Measurements from ENCODE around the gene HES4. TPM values are rescaled to one million over a fixed set of nuclear protein-coding genes. Genes with fewer than 3 reads are reported as not detected.
"Not testable (repeated sequence)": the region's sequence is repeated elsewhere in the genome, so short reads cannot be mapped to it uniquely, and the experiment has no call there.

The HES4 gene
- polyA plus RNA-seq, 1 experiment, result 10.8 TPM

DNA sequence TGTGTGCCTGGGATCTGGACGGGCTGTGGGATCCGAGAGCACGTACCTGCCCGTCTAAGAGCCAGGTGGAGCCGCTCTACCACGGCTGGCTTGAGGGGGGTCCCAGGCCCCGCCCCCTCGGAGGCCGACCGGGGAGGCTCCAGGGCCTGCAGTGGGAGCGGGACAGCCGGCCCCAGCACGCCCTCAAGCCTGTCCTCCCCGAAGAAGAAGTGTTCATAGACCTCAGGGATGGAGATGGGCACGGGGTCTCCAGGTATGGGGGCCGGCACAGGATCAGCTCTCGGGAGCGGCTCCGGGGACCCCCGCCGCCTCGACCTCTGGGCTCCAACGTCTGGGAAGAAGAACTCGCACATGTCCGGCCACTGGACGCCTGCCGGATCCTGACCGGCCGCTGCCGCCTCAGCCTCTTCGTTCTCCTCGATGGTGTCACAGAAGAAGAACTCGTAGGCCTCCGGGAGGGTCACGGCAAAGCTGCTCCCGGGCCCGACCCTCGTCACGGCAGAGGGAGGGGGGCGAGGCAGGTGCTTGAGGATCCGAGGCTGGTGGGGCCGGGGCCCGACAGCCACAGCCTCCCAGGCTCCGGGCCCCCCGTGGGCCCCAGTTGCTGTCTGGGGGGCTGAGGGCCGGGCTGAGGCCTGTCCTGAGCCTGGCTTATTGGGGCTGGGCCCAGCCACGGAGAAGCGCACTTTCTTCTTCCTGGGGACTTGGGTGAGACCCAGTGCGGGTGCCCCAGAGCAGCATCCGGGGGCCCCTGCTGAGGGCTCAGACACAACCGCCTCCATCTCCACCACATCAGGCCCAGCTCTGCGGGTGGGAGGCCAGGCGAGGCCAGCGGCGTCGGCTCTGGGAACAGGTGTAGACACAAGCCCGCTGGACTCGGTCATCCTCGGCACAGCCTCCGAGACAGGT is 20.8 kb downstream of the HES4 start:
- TF ChIP-seq, protein P1, sequence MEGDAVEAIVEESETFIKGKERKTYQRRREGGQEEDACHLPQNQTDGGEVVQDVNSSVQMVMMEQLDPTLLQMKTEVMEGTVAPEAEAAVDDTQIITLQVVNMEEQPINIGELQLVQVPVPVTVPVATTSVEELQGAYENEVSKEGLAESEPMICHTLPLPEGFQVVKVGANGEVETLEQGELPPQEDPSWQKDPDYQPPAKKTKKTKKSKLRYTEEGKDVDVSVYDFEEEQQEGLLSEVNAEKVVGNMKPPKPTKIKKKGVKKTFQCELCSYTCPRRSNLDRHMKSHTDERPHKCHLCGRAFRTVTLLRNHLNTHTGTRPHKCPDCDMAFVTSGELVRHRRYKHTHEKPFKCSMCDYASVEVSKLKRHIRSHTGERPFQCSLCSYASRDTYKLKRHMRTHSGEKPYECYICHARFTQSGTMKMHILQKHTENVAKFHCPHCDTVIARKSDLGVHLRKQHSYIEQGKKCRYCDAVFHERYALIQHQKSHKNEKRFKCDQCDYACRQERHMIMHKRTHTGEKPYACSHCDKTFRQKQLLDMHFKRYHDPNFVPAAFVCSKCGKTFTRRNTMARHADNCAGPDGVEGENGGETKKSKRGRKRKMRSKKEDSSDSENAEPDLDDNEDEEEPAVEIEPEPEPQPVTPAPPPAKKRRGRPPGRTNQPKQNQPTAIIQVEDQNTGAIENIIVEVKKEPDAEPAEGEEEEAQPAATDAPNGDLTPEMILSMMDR (IDR thresholded peaks at IDR 0.05; ENCODE audit: insufficient read depth, low read depth, low read length), result no peak
- ChIA-PET CTCF (interaction anchor here (9.5 kb wide), 1 partner anchor 83 kb away, joined by 157 read pairs; no protein-coding TSS in a partner anchor), POLR2A (no interaction called here)

DNA sequence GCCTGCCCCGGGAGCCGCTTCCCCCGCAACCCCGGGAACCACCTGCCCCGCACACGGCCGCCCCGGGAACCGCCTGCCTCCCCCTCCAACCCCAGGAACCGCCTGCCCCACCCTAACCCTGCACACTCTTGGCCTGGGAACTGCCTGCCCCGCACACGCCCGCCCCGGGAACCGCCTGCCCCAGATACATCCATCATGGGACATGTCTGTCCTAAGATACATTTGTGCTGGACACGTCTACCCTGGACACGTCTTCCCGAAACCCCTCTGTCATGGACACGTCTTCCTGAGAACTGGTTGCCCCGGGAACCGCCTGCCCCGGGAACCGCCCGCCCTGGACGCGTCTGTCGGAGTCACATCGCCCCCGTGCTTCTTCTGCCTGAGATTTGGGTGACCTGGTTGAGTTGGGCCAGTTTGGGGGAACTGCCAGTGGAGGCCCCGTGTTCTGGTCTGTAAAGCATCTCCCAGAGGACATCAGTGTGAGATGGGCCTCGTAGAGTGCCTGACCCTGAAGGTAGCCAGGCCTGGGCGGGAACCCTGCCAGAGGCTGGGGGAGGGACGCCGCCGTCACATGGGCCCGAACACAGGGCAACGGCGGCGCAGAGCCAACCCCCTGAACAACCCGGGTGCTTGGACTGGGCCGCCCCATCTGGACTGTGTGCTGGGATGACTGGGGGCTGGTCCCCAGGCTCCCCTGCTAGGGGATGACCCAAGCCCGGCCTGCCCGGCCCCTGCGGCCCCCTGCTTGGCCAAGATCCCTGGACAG is 21.6 kb downstream of the HES4 start:
- CTCF ChIA-PET, result no interaction called here
- Histone ChIP-seq H3K36me3 (ENCODE audit: control insufficient read depth, insufficient read depth, low read length) (no peaks in the 10 kb centered on the region), H3K4me3 (ENCODE audit: low read depth, low read length) (no peak overlapping the region), H3K27me3 (ENCODE audit: control insufficient read depth, insufficient read depth, low read length) (no peaks in the 10 kb centered on the region)
- TF ChIP-seq, protein P1 (IDR thresholded peaks at IDR 0.05; ENCODE audit: insufficient read depth, low read depth, low read length), result no peak
- no peak for DNase-seq (ENCODE audit: low read depth)
- POLR2A ChIA-PET, result no interaction called here

More for the DNA sequence above, 20.8 kb downstream of the HES4 start:
- Histone ChIP-seq H3K36me3 (ENCODE audit: control insufficient read depth, insufficient read depth, low read length) (no peaks in the 10 kb centered on the region), H3K27me3 (ENCODE audit: control insufficient read depth, insufficient read depth, low read length) (no peaks in the 10 kb centered on the region), H3K4me3 (ENCODE audit: low read depth, low read length) (no peak overlapping the region)
- DNase-seq (ENCODE audit: low read depth), result no peak

DNA sequence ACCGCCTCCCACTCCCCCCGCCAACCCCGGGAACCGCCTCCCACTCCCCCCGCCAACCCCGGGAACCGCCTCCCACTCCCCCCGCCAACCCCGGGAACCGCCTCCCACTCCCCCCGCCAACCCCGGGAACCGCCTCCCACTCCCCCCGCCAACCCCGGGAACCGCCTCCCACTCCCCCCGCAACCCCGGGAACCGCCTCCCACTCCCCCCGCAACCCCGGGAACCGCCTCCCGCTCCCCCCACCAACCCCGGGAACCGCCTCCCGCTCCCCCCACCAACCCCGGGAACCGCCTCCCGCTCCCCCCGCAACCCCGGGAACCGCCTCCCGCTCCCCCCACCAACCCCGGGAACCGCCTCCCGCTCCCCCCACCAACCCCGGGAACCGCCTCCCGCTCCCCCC is 23.1 kb downstream of the HES4 start:
- POLR2A ChIA-PET; H3K4me3 ChIP-seq (ENCODE audit: low read depth, low read length); H3K27me3 ChIP-seq (ENCODE audit: control insufficient read depth, insufficient read depth, low read length); H3K36me3 ChIP-seq (ENCODE audit: control insufficient read depth, insufficient read depth, low read length); DNase-seq (ENCODE audit: low read depth): not testable (repeated sequence)
- CTCF ChIA-PET, result interaction anchor here (0.6 to 3.2 kb wide), 12 partner anchors 8 to 107 kb away, joined by 3 to 14 read pairs (median 4); partner anchors contain the start of genes HES4 and PLEKHN1

DNA sequence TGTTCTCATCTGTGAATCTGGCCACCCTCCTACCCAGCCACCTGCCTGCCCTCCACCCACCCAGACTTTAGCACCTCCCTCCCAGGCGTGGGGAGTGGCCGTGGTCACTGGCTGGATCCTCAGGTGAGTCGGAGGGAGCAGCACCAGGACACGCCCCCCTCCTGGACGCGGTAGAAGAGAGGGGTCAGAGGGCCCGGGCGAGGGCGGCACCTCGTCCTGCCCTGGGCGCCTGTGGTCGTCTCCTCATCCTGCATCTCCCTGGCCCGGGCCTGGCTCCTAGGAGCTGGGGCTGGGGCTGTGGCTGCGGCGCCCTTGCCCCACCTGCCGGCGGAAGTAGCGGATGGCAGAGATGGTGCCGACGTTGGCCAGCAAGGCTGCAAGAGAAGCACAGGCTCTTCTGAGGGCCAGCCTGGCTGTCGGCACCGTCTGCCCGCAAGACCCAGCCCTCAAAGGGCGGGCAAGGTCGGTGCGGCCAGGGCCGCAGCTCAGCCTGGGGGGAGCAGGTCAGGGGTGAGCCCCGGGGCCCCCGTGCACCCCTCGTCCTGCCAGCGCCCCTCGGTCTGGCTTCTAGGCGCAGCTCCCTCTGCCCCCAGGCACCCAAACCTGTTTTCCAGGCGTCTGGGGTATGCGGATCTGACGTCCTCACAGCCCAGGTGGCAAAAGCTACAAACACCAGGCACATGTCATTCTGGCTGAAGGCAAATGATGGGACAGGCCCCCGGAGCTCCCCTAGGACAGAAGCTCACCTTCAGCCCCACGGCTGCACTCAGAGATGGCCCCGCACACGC is 23.8 kb downstream of the HES4 start:
- no peak for DNase-seq (ENCODE audit: low read depth)
- CTCF ChIA-PET, result interaction anchor here (0.5 to 3.2 kb wide), 17 partner anchors 8 to 331 kb away, joined by 3 to 14 read pairs (median 3); partner anchors contain the start of genes HES4 and PLEKHN1
- POLR2A ChIA-PET, result no interaction called here
- H3K4me3 ChIP-seq (ENCODE audit: low read depth, low read length), result peak overlapping the region; percentile 42
- no peaks in the 10 kb centered on the region for H3K27me3 ChIP-seq (ENCODE audit: control insufficient read depth, insufficient read depth, low read length)
- TF ChIP-seq, protein P1 (IDR thresholded peaks at IDR 0.05; ENCODE audit: insufficient read depth, low read depth, low read length), result peak; percentile 80
- H3K36me3 ChIP-seq (ENCODE audit: control insufficient read depth, insufficient read depth, low read length), result no peaks in the 10 kb centered on the region

DNA sequence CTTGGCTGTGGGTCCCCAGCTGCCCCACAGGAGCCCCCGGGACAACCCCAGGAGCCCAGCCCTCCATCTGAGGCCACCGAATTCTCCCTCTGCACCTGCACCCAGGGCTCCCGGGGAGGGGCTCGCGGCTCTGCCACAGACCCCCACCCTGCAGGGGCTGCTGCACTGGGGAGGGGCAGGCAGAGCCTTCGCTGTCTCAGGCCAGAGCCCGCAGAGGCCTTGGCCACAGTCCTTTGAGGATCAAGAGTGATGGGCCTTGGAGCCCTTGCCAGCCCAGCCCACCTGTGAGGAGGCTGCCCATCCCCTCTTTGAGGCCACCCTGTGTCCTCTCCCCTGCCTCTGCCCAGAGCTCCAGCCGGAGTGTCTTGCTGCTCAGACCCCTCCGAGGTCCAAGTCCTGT is 24.5 kb downstream of the HES4 start:
- POLR2A ChIA-PET, result no interaction called here
- no peak overlapping the region for H3K4me3 ChIP-seq (ENCODE audit: low read depth, low read length)
- CTCF ChIA-PET, result interaction anchor here (0.5 to 3.2 kb wide), 15 partner anchors 9 to 332 kb away, joined by 3 to 14 read pairs (median 4); partner anchors contain the start of genes HES4 and PLEKHN1
- H3K36me3 ChIP-seq (ENCODE audit: control insufficient read depth, insufficient read depth, low read length), result no peaks in the 10 kb centered on the region
- H3K27me3 ChIP-seq (ENCODE audit: control insufficient read depth, insufficient read depth, low read length), result no peaks in the 10 kb centered on the region
- no peak for DNase-seq (ENCODE audit: low read depth)
- TF ChIP-seq, protein P1 (IDR thresholded peaks at IDR 0.05; ENCODE audit: insufficient read depth, low read depth, low read length), result no peak

Measured in BJ (cell line).